GM21717 (cell line): Measurements from ENCODE around the gene MOB3B.

Source experiments
- ATAC-seq: cut with Tn5 transposase; IDR thresholded peaks from one replicate; pipeline ENCODE4 v1.9.1; 2021; ENCODE audit warnings: mild to moderate bottlenecking, moderate library complexity; ENCODE audit not compliant: unreplicated experiment

MOB3B gene

GRCh38 chr9:27529316-27530278 is at the start of gene MOB3B:
TSS of gene MOB3B (minus strand) at chr9:27529814. CDS start at chr9:27455550, 74,264 bp downstream.
- peak; percentile 73 for ATAC-seq

DNA sequence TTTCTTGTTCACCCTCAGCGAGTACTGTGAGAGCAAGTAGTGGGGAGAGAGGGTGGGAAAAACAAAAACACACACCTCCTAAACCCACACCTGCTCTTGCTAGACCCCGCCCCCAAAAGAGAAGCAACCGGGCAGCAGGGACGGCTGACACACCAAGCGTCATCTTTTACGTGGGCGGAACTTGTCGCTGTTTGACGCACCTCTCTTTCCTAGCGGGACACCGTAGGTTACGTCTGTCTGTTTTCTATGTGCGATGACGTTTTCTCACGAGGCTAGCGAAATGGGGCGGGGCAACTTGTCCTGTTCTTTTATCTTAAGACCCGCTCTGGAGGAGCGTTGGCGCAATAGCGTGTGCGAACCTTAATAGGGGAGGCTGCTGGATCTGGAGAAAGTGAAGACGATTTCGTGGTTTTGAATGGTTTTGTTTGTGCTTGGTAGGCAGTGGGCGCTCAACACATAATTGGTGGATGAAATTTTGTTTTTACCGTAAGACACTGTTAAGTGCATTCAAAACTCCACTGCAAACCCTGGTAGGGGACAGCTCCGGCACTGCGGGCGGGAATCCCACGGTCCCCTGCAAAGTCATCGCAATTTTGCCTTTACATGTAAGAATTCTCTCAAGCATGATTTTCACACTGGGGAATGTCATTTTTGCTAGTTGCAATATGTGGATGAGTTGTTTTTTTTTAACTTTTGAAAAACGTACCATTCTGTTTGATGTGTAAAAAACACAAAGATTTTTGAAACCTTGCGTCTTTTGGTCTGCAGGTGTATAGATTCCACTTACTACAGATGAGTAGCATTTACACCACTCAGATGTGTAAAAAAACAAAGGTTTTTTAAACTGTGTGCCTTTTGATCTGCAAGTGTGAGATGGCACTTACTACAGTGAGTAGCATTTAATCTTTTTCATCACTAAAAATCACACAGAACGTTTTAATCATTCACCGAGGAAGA is 44.3 kb upstream of the MOB3B start:
- ATAC-seq = peak; percentile 87

DNA sequence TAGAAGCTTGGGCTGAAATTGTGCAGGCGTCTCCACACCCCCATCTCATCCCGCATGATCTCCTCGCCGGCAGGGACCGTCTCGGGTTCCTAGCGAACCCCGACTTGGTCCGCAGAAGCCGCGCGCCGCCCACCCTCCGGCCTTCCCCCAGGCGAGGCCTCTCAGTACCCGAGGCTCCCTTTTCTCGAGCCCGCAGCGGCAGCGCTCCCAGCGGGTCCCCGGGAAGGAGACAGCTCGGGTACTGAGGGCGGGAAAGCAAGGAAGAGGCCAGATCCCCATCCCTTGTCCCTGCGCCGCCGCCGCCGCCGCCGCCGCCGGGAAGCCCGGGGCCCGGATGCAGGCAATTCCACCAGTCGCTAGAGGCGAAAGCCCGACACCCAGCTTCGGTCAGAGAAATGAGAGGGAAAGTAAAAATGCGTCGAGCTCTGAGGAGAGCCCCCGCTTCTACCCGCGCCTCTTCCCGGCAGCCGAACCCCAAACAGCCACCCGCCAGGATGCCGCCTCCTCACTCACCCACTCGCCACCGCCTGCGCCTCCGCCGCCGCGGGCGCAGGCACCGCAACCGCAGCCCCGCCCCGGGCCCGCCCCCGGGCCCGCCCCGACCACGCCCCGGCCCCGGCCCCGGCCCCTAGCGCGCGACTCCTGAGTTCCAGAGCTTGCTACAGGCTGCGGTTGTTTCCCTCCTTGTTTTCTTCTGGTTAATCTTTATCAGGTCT is 43.5 kb upstream of the MOB3B start, which contains the start of gene C9orf72:
Gene C9orf72 (minus strand): TSS at position 564 of the 716 bp plus-strand sequence. CDS start 6,361 bp downstream, outside the sequence.
- ATAC-seq = peak; percentile 53

GRCh38 chr9:27572566-27572917 is 42.9 kb upstream of the MOB3B start:
- peak; percentile 38 for ATAC-seq

DNA sequence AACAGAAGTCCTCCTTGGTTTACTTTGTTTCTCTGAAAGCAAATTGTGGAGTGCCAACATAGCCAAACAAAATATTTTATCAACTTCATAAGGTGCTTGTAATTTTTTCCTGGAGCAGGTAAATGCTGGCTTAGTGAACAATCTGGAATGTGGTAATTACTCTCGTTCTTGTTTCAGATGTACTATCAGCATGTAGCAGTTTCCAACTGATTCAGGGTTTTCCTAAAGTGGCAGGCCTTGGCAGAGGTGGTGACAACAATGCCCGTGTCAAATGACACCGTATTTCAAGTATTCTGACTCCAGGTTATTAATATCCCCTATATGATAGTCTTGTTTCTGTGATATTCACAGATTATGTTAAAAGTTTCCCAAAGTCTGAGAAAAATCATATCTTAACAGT is 42.4 kb upstream of the MOB3B start:
- ATAC-seq = no peak

GRCh38 chr9:27571011-27571410 is 41.4 kb upstream of the MOB3B start:
- ATAC-seq = no peak

GRCh38 chr9:27569406-27569805 is 39.8 kb upstream of the MOB3B start:
- no peak for ATAC-seq

- ATAC-seq = no peak
Measured at GRCh38 chr9:27566118-27566517, 36.5 kb upstream of the MOB3B start.

DNA sequence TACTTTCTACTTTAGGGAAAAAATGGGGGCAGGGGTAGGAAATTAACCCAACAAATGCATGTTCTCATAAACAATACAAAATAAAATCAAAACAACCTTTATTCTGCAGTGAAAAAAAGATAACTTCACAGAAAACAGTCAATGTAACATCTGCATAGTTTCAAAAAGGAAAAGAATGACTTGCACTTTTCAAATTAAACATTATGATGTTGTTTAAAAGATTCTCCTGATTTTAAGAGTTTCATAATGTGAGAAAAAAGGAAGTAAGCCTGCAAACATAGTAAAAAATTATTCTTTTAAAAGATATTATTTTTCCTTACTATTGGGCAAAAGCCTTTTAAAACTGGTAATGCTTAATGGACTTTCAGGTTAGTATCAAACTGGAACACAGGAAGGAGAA is 36.1 kb upstream of the MOB3B start:
- no peak for ATAC-seq

DNA sequence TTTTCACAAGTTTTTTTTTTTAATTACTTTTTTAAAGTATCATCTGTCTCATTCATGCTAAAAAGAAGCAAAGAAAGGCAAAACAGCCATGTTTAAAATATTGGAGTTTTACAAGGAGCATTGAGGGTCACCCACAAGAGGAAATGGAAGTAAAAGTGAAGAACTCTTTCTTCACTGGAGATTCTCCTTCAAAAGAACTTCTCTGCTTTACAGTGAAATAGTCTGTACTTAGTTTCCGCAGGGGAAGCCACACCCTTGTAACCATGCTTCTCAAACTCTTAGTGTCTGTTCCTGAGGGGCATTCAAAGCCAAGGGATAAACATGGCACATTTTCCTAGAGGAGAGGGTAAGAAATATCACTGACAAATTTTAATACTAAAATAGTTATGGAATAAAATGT is 35.1 kb upstream of the MOB3B start:
- ATAC-seq = peak; percentile 38

GRCh38 chr9:27563738-27564430 is 34.3 kb upstream of the MOB3B start:
- ATAC-seq = no peak

- ATAC-seq = no peak
Measured at GRCh38 chr9:27561685-27562084, 32.1 kb upstream of the MOB3B start.

GRCh38 chr9:27560457-27560856 is 30.8 kb upstream of the MOB3B start:
- no peak for ATAC-seq

- no peak for ATAC-seq
Measured at GRCh38 chr9:27558307-27558706, 28.7 kb upstream of the MOB3B start.

DNA sequence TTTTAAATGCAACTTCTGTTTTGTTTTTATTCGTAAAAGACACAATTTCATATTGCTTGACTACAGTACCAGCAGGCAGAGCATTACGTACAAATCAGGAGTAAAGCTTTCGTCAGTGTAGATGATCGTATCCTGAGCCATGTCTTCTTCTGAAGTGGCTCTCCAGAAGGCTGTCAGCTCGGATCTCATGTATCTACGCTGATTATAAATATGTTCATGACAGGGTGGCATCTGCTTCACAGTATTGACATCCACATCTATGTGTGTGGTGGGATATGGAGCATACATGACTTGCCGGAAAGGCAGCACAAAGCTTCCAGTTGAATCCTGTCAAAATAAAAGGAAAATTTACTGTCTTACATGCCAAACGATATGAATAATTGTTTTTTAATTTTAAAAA is 26.9 kb upstream of the MOB3B start:
- no peak for ATAC-seq

DNA sequence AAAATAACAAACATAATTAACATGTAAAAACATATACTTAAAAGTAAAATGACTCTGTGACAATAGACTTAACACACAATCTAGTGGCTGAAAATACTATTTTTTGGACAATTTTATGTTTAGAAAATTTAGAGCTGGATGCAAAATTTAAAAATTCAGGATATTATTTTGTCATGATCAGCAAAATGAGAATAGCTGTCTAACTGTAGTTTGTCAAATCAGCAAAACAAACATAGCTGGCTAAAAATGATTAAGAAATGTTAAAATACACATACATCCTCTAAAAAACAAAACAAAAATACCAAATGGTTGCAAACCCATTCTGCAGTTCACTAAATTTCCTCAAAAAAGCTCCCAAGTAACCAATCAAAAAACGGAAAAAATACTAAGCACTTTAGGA is 25.1 kb upstream of the MOB3B start:
- ATAC-seq = no peak

DNA sequence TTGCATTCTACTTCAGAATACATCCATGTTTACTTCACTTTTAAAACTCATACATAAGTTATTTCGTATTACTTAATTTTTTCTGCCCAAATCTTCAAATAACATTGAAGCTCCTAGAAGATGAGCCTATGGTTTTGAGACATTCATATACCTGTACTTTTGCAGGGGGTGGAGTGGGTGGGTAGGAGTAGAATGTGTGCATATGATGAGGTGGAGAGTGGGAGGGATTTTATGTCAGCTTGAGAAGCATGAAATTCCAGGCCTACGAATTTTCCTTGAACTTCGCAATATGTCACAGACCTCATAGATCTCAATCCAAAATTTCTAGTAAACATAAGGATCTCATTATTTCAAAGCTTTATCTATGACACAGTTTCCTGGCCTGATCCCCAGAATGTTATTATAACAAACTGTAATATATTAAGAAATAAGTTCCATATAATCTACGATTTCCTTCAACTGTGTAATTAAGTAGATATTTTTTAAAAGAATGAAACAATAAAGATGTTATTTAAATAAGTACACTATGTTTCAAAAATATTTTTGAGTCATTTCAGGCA is 19.7 kb upstream of the MOB3B start:
- no peak for ATAC-seq

GRCh38 chr9:27548055-27548741 is 18.6 kb upstream of the MOB3B start:
- no peak for ATAC-seq

DNA sequence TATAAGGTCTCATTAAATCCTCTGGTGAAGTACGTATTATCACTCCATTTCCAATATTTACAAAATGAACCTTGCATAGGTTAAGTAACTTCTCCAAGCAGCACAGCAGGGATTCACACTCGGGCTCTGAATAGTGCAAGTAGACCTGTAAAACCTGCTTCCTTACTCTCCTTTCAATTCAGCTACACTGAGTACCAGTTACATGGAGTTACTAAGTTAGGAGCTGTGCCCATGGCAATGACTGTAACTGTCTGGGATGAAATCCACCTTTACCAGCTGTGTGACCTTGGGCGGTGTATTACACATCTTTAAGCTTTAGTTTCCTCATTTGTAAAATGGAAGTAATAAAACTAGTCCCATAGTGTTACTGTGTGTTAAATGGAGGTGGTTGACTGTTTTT is 15.9 kb upstream of the MOB3B start:
- ATAC-seq = no peak
